Measurements from ENCODE around the gene CCND2.

Gene CCND2

DNA sequence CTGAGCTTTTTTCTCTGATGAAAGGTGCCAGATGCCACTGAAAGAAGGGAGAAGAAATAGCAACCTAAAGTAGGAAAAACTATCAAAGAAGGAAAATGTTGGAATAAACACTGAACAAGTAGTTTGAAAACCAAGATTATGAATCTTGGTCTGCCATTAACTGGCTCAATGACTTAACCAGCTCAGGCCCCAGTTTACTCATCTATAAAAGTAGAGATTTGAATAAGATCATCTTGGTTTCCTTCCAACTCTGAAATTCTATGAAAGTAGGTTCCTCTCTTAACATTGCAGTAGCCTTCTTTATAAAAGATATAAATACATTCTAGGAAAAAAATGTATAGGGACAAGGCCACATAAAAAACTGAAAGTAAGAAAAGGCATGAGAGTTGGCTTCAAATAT, 16.1 kb upstream of the CCND2 start:
- no peak for DNase-seq

- DNase-seq, result no peak
Measured at GRCh38 chr12:4259099-4259498, 14.5 kb upstream of the CCND2 start.

GRCh38 chr12:4261655-4262054, 11.9 kb upstream of the CCND2 start:
- no peak for DNase-seq

- DNase-seq, result no peak
Measured at GRCh38 chr12:4265280-4265679, 8.3 kb upstream of the CCND2 start.

GRCh38 chr12:4266990-4267389, 6.6 kb upstream of the CCND2 start:
- DNase-seq, result no peak

DNA sequence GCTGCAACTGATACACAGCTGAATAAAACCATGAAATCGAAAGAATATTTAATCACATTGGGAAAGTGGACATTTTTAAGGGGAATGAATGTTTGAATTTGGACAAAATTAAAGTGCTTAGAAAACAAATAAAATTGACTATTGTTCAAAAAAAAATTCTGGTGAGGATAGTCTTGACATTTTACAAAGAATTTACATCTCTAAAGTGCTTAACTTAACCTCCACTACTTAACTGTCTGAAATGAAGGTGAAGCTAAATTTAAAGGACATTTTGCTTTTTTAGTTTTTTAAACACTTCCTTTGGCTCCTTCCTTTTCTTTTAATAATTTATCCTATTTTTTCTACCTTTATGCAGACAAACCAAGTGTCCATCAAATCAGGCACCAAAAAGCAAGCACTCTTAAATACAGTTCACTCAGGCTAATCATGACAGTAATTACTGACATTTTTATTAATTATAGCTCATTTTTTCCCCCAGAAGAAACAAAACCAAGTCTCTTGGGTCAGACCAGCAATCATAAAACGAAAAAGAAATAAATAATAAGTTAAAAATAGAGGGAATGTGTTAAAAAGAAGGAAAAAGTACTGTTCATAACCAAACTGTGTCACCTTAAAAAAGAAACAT, 5.7 kb upstream of the CCND2 start:
- no peak for DNase-seq

DNA sequence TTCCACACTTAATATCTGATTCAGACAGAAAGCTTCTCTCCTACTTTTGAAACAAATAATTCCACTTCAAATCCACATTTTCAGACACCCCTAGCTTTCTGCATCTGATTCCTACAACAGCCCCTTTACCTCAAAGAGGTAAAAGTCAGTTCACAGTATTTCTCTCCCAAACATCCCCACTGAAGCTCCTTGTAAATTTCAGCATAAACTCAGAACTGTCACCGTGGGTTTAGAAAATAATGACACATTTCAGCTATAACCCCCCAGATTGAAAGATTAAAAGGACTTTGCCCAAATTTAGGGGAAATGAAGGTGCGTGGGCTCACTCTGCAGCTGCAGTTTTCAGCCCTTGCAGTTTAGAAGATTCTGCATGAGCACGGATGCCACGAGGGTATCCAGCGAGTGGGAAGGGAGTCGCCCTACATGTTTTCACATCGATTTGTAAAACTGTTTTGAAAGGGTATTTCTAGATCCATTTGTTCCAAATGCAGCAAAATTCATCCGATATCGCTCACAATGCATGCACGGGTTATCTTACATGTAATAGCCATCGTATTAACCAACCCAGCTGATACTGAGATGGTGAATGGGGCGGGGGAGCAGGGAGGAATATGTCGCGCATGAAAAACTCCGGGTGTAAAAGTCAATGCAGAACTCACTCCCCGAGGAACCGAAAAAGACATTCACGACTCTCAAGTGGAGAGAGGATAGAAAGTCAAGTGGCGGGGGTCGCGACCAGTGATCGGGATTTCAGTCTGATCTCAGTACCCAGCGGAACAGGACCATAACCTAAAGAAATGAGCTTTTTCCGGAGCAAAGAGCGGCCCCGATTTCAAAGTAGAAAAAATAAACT, 5.0 kb upstream of the CCND2 start:
- DNase-seq, result no peak

GRCh38 chr12:4269279-4269991, 4.1 kb upstream of the CCND2 start:
- no peak for DNase-seq

- DNase-seq, result no peak
Measured at GRCh38 chr12:4270016-4270830, 3.3 kb upstream of the CCND2 start.

GRCh38 chr12:4270831-4271716, 2.5 kb upstream of the CCND2 start:
- no peak for DNase-seq

DNA sequence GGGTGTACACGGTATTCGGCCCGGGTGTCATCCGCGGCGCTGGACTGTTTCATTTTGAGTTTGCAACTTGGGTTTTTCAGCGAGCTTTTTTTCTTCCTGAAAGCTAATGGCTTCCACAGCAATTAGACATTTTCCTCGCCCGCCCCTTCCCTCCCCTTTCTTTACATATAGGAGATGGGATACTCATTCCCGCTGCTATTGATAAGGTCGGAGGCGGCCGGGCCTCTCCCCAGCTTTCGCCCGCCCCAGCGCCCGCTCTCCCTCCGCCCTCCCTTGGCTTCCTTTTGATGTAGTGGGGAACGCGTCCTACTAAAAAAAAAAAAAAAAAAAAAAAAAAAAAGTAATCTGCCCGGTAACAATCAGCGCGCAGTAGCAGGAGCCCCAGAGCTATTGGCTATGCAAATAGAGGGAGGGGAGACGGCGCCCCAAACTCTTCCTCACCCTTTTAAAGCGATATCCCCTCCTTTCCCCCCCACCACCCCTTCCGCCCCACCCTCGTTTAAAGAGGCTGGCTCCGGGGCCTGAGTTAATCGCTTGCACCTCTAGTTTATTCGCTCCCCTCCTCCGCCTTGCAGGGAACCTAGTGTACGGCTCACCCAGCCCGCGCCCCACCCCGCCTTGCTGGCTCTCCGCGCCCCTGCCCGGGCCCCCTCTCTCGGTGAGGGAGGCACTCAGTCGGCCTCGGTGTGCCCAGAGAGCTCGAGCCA, 1.7 kb upstream of the CCND2 start:
- no peak for DNase-seq

GRCh38 chr12:4272424-4273272, 914 bp upstream of the CCND2 start:
- DNase-seq, result peak; percentile 14

DNA sequence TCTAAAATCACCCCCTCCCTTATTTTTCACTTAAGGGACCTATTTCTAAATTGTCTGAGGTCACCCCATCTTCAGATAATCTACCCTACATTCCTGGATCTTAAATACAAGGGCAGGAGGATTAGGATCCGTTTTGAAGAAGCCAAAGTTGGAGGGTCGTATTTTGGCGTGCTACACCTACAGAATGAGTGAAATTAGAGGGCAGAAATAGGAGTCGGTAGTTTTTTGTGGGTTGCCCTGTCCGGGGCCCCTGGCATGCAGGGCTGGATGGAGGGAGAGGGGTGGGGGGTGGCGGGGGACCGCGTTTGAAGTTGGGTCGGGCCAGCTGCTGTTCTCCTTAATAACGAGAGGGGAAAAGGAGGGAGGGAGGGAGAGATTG, 300 bp upstream of the CCND2 start:
- DNase-seq, result no peak

- no peak for DNase-seq
Measured at GRCh38 chr12:4274396-4275015, 944 bp downstream of the CCND2 start.

DNA sequence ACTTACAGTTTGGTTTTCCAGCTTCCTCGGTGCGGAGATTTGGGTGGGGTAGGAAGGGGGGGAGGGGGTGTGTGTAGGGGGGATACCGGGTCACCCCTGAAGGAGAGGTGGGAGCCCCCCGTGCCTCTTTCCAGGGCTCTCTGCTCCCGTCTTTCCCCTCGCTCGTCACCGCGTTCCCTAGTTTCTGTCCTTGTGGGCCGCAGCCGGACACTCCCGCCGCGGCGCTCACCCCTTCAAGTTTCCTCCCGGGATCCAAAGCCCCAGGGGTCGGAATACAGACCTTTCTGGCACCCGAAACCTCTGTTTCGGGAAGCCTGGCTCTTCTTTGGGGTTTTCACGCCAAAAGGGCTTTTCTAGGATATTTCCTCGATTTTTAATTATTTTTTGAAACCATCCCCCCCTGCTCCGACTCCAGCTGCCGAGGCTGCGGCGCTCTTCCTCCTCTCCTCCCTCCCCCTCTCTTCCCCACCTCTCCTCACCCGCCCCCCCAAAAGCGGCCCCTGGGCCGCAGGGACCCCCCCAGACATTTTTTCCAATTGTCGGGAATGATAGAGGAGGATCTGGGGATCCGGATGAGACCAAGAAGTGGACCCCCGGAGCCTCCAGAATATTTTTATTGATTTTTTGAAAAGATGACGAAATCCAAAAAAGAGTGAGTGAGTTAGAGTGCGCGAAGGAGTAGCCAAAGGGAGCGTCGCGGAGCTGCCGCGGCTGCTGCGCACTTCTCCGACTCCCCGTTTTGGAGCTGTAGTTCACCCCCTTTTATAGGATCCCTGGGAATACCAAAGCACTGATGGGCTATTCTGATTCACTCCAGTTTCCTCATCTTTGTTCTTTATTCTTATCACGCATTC, 1.7 kb downstream of the CCND2 start:
- DNase-seq, result no peak

DNA sequence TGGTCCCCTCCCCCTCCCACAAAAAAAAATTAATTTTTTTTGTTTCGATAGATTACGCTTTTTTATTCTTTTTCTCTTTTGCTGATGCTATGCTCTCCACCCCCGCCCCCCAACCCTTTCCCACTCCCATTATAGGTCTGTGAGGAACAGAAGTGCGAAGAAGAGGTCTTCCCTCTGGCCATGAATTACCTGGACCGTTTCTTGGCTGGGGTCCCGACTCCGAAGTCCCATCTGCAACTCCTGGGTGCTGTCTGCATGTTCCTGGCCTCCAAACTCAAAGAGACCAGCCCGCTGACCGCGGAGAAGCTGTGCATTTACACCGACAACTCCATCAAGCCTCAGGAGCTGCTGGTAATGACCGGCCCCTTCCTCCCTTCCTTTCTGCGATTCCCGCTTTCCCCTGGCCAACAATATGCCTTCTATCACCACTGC, 2.3 kb downstream of the CCND2 start:
- DNase-seq, result no peak

DNA sequence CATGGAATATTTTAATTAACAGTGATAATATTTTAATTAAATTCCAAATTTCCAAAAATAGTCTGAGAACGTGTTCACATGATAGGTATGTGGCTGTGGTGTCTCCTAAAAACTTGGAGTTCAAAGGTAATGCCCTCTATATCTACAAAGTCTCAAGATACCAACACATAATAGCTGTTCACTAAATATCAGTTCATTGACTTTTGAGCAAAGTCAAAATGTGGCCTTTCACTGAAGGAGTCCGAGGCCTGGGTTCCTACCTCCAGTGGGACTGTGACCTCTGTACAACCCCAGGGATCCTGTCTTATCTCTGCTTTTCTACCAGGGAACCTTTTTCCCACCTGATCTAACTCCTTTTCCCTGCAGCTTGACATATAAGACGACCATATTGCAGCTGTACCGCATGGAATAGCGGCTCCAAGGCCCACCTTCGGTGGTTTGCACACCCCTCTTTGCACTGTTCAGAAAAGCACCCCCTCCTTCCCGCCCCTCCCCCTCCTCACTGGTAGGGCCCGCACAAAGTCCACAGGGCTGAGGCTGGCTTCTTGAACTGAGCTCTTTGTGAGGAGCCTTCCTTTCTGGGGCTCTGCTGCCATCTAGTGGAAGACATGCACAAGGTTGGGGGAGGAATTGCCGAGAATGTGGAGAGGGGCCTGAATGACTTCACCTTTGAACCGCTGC, 3.1 kb downstream of the CCND2 start:
- peak; percentile 30 for DNase-seq

GRCh38 chr12:4277205-4277543, 3.6 kb downstream of the CCND2 start:
- DNase-seq, result no peak

Data from GOT3 (cell line).